Measurements from ENCODE around the gene MON1B. TPM values are rescaled to one million over a fixed set of nuclear protein-coding genes. Genes with fewer than 3 reads are reported as not detected.

Gene MON1B
- total and polyA plus RNA-seq, 10 of the 15 experiments (the other 5 are each of a cell fraction or from before 2014, with no cell fraction given), result 5.7 to 64.5 (median 21.7) TPM

DNA sequence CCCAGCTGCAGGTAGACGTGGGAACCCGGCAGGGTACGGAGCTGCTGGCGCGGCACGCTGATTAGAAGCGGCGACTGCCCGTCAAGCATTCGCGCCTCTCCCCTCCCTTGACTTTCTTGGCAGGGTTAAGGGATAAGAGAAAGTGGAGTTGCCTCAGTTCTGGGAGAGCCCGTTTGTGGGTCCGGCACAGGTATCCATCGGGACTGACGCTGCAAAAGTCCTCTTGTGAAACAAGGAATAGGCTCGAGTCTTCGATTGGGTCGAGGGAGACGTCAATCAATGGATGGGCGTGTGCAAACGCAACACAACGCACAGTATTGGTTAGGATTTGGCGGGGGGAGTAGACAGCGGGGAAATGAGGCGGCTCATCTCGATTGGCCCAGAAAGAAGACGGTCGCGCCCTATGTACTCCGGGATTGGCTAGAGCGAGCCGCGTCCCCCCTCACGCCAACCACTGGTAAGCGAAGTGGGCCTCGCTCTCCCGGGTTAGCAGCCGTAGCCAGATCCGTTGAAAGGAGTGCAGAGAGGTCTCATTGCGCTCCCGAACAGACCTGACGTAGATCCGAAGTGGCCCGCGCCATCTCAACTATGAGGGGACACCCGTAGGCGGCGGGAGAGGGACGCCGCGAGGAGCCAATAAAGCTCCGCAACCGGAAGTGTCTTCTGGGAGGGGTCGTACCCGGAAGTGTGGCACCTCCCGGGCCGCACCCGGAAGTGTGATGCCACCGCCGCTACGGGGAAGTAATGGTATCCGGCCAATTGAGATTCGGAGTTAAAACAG lies at the start of gene MON1B (continued):
- TF ChIP-seq, protein P1, sequence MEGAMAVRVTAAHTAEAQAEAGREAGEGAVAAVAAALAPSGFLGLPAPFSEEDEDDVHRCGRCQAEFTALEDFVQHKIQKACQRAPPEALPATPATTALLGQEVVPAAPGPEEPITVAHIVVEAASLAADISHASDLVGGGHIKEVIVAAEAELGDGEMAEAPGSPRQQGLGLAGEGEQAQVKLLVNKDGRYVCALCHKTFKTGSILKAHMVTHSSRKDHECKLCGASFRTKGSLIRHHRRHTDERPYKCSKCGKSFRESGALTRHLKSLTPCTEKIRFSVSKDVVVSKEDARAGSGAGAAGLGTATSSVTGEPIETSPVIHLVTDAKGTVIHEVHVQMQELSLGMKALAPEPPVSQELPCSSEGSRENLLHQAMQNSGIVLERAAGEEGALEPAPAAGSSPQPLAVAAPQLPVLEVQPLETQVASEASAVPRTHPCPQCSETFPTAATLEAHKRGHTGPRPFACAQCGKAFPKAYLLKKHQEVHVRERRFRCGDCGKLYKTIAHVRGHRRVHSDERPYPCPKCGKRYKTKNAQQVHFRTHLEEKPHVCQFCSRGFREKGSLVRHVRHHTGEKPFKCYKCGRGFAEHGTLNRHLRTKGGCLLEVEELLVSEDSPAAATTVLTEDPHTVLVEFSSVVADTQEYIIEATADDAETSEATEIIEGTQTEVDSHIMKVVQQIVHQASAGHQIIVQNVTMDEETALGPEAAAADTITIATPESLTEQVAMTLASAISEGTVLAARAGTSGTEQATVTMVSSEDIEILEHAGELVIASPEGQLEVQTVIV (IDR thresholded peaks at IDR 0.05; ENCODE audit: borderline replicate concordance, partially characterized antibody), result peak; percentile 93
- TF ChIP-seq, protein P2, sequence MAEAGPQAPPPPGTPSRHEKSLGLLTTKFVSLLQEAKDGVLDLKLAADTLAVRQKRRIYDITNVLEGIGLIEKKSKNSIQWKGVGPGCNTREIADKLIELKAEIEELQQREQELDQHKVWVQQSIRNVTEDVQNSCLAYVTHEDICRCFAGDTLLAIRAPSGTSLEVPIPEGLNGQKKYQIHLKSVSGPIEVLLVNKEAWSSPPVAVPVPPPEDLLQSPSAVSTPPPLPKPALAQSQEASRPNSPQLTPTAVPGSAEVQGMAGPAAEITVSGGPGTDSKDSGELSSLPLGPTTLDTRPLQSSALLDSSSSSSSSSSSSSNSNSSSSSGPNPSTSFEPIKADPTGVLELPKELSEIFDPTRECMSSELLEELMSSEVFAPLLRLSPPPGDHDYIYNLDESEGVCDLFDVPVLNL (IDR thresholded peaks at IDR 0.05; ENCODE audit: low read depth, low read length), result peak; percentile 59; the same call in 1 of the 2 replicates
- TF ChIP-seq, protein P3, sequence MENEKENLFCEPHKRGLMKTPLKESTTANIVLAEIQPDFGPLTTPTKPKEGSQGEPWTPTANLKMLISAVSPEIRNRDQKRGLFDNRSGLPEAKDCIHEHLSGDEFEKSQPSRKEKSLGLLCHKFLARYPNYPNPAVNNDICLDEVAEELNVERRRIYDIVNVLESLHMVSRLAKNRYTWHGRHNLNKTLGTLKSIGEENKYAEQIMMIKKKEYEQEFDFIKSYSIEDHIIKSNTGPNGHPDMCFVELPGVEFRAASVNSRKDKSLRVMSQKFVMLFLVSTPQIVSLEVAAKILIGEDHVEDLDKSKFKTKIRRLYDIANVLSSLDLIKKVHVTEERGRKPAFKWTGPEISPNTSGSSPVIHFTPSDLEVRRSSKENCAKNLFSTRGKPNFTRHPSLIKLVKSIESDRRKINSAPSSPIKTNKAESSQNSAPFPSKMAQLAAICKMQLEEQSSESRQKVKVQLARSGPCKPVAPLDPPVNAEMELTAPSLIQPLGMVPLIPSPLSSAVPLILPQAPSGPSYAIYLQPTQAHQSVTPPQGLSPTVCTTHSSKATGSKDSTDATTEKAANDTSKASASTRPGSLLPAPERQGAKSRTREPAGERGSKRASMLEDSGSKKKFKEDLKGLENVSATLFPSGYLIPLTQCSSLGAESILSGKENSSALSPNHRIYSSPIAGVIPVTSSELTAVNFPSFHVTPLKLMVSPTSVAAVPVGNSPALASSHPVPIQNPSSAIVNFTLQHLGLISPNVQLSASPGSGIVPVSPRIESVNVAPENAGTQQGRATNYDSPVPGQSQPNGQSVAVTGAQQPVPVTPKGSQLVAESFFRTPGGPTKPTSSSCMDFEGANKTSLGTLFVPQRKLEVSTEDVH (IDR thresholded peaks at IDR 0.05; ENCODE audit: low read depth, partially characterized antibody), result peak; percentile 90
- TF ChIP-seq, protein P4, sequence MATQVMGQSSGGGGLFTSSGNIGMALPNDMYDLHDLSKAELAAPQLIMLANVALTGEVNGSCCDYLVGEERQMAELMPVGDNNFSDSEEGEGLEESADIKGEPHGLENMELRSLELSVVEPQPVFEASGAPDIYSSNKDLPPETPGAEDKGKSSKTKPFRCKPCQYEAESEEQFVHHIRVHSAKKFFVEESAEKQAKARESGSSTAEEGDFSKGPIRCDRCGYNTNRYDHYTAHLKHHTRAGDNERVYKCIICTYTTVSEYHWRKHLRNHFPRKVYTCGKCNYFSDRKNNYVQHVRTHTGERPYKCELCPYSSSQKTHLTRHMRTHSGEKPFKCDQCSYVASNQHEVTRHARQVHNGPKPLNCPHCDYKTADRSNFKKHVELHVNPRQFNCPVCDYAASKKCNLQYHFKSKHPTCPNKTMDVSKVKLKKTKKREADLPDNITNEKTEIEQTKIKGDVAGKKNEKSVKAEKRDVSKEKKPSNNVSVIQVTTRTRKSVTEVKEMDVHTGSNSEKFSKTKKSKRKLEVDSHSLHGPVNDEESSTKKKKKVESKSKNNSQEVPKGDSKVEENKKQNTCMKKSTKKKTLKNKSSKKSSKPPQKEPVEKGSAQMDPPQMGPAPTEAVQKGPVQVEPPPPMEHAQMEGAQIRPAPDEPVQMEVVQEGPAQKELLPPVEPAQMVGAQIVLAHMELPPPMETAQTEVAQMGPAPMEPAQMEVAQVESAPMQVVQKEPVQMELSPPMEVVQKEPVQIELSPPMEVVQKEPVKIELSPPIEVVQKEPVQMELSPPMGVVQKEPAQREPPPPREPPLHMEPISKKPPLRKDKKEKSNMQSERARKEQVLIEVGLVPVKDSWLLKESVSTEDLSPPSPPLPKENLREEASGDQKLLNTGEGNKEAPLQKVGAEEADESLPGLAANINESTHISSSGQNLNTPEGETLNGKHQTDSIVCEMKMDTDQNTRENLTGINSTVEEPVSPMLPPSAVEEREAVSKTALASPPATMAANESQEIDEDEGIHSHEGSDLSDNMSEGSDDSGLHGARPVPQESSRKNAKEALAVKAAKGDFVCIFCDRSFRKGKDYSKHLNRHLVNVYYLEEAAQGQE (IDR thresholded peaks at IDR 0.05; ENCODE audit: low read depth, low read length), result 0 out of 2 replicates have a peak, but pooled peaks have one; percentile 2
- TF ChIP-seq NFYB (IDR thresholded peaks at IDR 0.05; ENCODE audit: insufficient read depth, low read depth, low read length), result peak; percentile 96
- peak; percentile 50 for TF ChIP-seq SIX5 (IDR thresholded peaks at IDR 0.05; ENCODE audit: low read depth, low read length, severe bottlenecking)
- TF ChIP-seq ZBED1 (IDR thresholded peaks at IDR 0.05; ENCODE audit: borderline replicate concordance), result no peak; the same call in 1 of the 2 replicates
- 0 out of 2 replicates have a peak, but pooled peaks have one; percentile 28 for TF ChIP-seq SREBF2 (IDR thresholded peaks at IDR 0.05; ENCODE audit: low read length)
- TF ChIP-seq NFIC (IDR thresholded peaks at IDR 0.05; ENCODE audit: low read depth, low read length), result no peak
- TF ChIP-seq NFYA (IDR thresholded peaks at IDR 0.05; ENCODE audit: borderline replicate concordance, low read depth, low read length), result peak; percentile 72
- TF ChIP-seq RUNX3 (IDR thresholded peaks at IDR 0.05; ENCODE audit: low read length), result peak; percentile 41; the same call in 1 of the 2 replicates
- TF ChIP-seq IKZF2 (IDR thresholded peaks at IDR 0.05), result peak; percentile 57 to 78
- TF ChIP-seq NBN (IDR thresholded peaks at IDR 0.05), result peak; percentile 79
- no peak for TF ChIP-seq CHD4 (IDR thresholded peaks at IDR 0.05)
- peak; percentile 89 for TF ChIP-seq CHD2 (IDR thresholded peaks at IDR 0.05; ENCODE audit: borderline replicate concordance, low read depth, low read length)
- TF ChIP-seq EP300 (IDR thresholded peaks at IDR 0.05; ENCODE audit: borderline replicate concordance in 1 of 2, control insufficient read depth in 1 of 2, low read depth in 2 of 2, low read length in 2 of 2), result 0 out of 4 replicates have a peak, but pooled peaks of 1 of the 2 experiments have one; percentile 10
- TF ChIP-seq STAT3 (IDR thresholded peaks at IDR 0.05; ENCODE audit: low read depth, low read length), result no peak
- no peak for TF ChIP-seq TCF7 (IDR thresholded peaks at IDR 0.05; ENCODE audit: borderline replicate concordance)

Data from GM12878 (cell line).